Mesothelial cell of epicardium (in vitro differentiated cells): ENCODE measurements around the gene TTC39A. TPM values are rescaled to one million over a fixed set of nuclear protein-coding genes. Genes with fewer than 3 reads are reported as not detected.

Experiments
- DNase-seq, 2 experiments: peaks; one replicate each; pipeline ENCODE4 v3.0.0; 2021; ENCODE audit warnings: low spot score in 2 of 2; ENCODE audit not compliant: unreplicated experiment in 2 of 2
- H3K27ac Mint-ChIP-seq: 2 replicates; pipeline ENCODE4 v1.8.0; 2021; ENCODE audit warnings: mixed read lengths
- H3K27me3 Mint-ChIP-seq: 2 replicates; pipeline ENCODE4 v1.8.0; 2021; ENCODE audit warnings: low read depth, mixed read lengths
- H3K36me3 Mint-ChIP-seq: 2 replicates; pipeline ENCODE4 v1.8.0; 2021; ENCODE audit warnings: mixed read lengths
- H3K4me1 Mint-ChIP-seq: 2 replicates; pipeline ENCODE4 v1.8.0; 2021; ENCODE audit warnings: mixed read lengths
- H3K4me3 Mint-ChIP-seq: 2 replicates; pipeline ENCODE4 v1.8.0; 2021; ENCODE audit warnings: mild to moderate bottlenecking, moderate library complexity, mixed read lengths
- H3K9me3 Mint-ChIP-seq: 2 replicates; pipeline ENCODE4 v1.8.0; 2021; ENCODE audit warnings: mixed read lengths
- CTCF ChIP-seq: fragments of 200-600 bp; sonication (generic); IDR thresholded peaks from one replicate; pipeline ENCODE4 v1.5.0; 2021; ENCODE audit warnings: antibody characterized with exemption; ENCODE audit not compliant: unreplicated experiment
- total RNA-seq: library from RNA; stranded (reverse); gene quantifications from 3 replicates; pipeline ENCODE4 v1.2.1, GENCODE V29; 2021

Gene TTC39A
- total RNA-seq, 1 donor from 2014 or later, result 8.0 TPM

DNA sequence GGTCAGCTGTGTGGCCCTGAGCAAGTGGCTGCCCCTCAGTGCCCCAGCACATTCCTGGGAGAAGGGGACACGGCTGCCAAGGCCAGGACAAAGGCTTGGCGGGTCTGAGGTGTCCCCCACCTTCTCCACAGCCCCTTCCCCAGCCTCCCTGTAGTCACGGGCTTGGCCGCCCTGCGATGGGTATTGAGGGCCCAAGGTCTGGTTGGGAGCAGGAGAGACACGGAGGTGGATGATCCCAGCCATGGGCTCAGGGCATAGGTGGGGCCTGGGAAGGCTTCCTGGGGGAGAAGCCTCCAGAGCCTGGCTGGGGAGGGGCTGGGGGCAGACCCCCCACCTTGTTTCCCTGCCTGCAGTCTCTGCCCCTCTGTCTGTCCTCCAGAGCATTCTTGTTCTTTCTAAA is 27.0 kb downstream of the TTC39A start:
- Mint-ChIP-seq H3K4me1 (peaks cover 2% of the 10 kb centered on the region), H3K9me3 (no peaks in the 10 kb centered on the region), H3K27me3 (no peaks in the 10 kb centered on the region), H3K27ac (no peak overlapping the region), H3K36me3 (no peaks in the 10 kb centered on the region), H3K4me3 (no peak overlapping the region)
- no peak for TF ChIP-seq CTCF
- no peak for DNase-seq

GRCh38 chr1:51302746-51303145 is 27.6 kb downstream of the TTC39A start:
- Mint-ChIP-seq H3K27me3 (no peaks in the 10 kb centered on the region), H3K27ac (no peak overlapping the region), H3K4me1 (peaks cover 4% of the 10 kb centered on the region), H3K4me3 (no peak overlapping the region), H3K36me3 (no peaks in the 10 kb centered on the region), H3K9me3 (no peaks in the 10 kb centered on the region)
- no peak for DNase-seq
- no peak for TF ChIP-seq CTCF

GRCh38 chr1:51302270-51302669 is 28.1 kb downstream of the TTC39A start:
- Mint-ChIP-seq H3K4me3 (no peak overlapping the region), H3K9me3 (no peaks in the 10 kb centered on the region), H3K4me1 (peaks cover 8% of the 10 kb centered on the region), H3K36me3 (no peaks in the 10 kb centered on the region), H3K27ac (no peak overlapping the region), H3K27me3 (no peaks in the 10 kb centered on the region)
- DNase-seq, result no peak
- no peak for TF ChIP-seq CTCF

- no peak for TF ChIP-seq CTCF
- no peaks in the 10 kb centered on the region for H3K36me3 Mint-ChIP-seq
- no peaks in the 10 kb centered on the region for H3K27me3 Mint-ChIP-seq
- peaks cover 11% of the 10 kb centered on the region for H3K4me1 Mint-ChIP-seq
- no peaks in the 10 kb centered on the region for H3K9me3 Mint-ChIP-seq
- DNase-seq, result no peak
- no peak overlapping the region for H3K4me3 Mint-ChIP-seq
- no peak overlapping the region for H3K27ac Mint-ChIP-seq
Observed at GRCh38 chr1:51301844-51302162, 28.6 kb downstream of the TTC39A start.

DNA sequence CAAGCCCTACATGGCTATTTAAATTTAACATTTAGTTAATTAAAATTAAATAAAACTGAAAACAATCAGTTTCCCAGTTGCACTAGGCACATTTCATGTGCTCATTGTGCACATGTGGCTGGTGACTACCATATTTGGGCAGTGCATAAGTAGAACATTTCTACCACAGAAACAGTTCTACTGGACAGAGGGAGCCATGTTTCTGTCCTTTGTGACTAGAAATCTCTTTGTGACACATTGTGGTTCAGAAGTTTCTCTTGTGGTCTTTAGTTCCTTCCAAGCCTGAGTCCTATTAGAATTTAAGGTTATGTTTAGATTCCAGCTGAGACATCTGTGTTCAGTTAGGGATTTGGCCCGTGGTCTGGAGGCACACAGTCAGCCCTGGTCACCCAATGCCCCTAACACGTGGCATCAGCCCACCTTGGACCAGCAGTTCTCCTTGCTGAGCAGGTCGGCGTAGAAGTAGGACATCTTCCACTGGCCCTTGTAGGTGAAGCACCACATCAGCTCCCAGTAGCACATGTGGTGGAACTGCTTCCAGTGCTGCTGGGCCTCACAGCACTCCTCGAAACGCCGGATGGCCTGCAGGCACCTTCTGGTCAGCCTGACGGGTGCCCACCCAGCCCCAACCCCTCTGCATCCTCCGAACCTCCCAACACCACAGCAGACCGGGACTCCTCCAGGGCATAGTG is 29.1 kb downstream of the TTC39A start:
- Mint-ChIP-seq H3K27me3 (no peaks in the 10 kb centered on the region), H3K4me3 (no peak overlapping the region), H3K9me3 (no peaks in the 10 kb centered on the region), H3K27ac (no peak overlapping the region), H3K4me1 (peaks cover 15% of the 10 kb centered on the region), H3K36me3 (no peaks in the 10 kb centered on the region)
- DNase-seq, result no peak
- TF ChIP-seq CTCF, result no peak
